ENCODE results near the gene HOXA1.
A peak's percentile ranks its signal among the peaks of the same experiment; 100 is the strongest.

Gene HOXA1

DNA sequence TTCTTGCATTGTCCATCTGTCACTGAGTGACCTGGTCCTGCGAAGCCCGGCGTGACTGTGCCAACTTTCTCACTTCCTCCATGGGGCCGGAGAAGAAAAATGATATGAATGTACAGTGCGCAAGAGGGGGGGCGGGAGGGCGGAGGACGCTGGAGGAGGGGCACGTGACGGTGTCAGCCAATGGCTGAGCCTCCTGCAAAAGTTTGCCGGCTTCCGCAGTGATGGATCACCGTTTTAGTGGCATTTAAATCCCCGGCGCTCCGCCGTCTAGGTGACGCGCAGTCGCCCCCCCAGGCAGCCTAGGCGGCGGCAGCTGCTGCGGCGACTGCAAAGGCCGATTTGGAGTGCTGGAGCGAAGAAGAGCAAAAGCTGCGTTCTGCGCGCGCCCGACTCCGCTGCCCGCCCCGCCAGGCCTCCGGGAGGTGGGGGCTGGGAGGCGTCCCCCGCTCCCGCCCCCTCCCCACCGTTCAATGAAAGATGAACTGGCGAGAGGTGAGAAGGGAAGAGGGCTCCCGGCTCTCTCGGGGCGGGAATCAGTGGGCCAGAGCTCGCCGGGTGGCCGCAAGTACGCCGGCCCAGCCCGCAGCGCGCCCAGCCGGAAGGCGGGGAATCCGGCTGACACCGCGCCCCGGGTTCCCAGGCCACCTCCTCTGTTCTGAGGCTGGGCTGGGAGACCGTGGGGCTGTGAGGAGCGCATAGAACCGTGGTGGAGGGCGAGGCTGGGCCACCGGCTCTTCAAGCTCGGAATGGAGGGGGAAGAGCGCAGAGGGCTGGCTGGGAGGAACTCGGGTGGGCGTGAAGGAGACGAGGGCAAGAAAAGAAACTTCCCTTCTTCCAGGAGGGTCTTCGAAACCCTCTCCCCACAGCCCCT, at the start of gene HOXA1:
Gene HOXA1, minus strand, starts transcription at position 104 of the 871 bp plus-strand sequence. Its CDS starts 88 bp downstream, at position 16.
- peak; percentile 78 to 81 for DNase-seq

DNA sequence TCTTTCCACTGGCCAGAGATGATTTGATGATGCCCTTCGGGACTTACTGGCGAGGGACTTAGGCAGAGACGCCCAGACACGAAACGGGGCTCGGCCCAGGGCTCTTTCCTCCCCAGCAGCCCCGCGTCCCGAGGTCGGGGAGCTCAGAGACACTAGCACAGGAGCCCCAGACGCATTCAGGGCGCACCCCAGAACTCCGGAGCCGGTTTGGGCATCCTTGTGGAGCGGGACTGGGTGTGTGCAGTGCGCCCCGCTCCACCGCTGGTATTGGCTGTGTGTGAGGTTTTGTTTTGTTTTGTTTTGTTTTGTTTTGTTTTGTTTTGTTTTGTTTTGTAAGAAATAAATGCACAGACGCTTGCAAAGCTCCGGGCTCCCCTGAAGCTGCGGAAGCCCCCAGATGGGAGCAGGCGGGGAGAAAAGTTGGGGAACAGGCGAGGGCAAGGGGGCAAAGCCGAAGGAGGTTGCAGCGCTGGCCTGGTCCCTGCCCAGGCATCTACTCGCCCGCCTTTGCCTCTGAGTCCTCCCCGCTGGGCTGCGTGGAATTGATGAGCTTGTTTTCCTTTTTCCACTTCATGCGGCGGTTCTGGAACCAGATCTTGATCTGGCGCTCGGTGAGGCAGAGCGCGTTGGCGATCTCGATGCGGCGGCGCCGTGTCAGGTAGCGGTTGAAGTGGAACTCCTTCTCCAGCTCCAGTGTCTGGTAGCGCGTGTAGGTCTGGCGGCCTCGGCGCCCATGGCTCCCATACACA, 49.5 kb upstream of the HOXA1 start:
- no peak for DNase-seq

DNA sequence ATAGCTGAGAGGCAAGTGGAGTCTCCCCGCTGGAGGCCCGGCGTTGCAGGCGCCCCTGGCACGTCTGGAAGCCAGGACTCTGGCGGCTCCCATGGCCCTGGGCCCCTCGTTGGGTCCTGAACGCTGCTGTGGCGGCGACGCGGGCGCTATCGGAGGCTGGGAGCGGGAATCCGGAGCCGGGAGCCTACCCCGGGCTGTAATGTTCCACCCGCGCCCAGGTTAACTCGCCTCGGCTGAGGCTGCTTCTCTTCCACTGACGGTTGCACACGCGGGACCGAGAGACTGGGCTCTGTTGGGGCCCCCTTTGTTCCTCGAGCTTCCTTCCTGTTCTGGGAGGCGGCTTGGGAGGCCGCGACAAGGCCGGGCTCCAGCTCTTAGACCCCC, 49.0 kb upstream of the HOXA1 start:
- DNase-seq, result no peak

DNA sequence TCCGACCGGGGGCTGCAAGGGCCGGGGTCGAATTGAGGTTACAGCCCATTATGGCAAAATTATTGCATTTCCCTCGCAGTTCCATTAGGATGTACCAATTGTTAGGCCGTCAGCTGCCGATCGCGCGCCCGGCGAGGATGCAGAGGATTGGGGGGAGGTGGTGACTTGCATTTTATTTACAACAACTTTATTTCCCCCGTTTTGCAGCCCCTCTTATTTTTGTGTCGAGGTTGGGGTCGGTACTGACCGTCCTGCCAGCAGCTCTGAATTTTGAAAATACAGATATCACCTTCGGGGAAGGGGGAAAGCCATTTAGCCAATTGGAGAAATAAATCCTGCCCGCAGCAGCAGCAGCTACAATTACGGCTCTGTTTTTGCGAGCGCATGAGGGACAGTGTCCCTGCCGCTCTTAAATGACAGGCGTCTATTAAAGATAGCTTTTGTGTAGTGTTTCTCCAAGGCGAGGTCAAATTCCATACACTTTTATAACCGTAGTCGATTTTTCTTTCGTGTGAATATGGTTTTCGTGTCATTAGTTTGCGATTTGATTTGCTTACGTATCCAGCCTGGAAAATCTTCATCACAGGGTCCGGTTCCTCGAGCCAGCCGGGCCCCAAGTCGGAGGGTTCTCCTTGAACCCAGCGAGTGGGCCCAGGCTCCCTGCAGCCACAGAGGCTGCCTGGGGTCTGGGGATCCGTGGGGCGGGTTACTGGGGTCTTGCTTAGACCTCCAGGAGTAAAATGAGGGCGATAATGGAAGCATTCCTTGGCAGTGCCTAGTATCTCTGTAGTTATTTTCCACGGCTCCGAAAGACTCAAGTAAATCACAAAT, 48.4 kb upstream of the HOXA1 start:
- DNase-seq, result no peak

DNA sequence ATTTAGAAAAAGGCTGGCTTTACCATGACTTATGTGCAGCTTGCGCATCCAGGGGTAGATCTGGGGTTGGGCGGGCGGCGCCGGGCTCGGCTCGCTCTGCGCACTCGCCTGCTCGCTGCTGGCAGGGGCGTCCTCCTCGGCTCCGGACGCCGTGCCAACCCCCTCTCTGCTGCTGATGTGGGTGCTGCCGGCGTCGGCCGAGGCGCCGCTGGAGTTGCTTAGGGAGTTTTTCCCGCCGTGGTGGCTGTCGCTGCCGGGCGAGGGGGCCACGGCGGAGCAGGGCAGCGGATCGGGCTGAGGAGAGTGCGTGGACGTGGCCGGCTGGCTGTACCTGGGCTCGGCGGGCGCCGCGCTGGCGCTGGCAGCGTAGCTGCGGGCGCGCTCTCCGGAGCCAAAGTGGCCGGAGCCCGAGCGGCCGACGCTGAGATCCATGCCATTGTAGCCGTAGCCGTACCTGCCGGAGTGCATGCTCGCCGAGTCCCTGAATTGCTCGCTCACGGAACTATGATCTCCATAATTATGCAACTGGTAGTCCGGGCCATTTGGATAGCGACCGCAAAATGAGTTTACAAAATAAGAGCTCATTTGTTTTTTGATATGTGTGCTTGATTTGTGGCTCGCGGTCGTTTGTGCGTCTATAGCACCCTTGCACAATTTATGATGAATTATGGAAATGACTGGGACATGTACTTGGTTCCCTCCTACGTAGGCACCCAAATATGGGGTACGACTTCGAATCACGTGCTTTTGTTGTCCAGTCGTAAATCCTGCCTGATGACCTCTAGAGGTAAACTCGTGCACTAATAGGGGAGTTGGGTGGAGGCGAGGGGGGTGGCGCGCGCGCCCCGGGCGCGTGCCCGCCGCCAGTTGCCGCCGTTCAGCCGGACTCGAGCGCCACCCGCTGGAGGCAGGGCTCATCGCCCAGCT, 47.5 kb upstream of the HOXA1 start, which contains the start of gene HOXA5:
Gene HOXA5, minus strand, starts transcription at position 659 of the 927 bp plus-strand sequence. Its CDS starts 74 bp downstream, at position 585.
- DNase-seq, result peak; percentile 11 to 44

DNA sequence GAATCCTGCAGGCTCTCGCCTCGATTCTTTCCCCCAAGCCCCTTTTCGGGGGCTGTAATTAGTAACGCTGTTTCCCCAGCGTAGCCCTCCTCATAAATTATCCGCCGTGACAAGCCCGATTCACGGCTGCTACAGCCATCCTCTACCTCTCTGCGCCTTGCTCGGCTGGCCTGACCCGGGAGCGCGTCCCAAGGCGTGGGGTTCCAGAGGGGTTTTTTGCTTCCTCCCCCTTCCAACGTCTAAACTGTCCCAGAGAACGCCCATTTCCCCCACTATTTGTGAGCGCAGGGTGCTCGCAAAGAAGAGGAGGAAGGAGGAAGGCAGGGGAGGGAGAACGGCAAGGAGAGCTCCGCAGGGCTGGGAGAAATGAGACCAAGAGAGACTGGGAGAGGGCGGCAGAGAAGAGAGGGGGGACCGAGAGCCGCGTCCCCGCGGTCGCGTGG, 46.8 kb upstream of the HOXA1 start:
- DNase-seq, result no peak

DNA sequence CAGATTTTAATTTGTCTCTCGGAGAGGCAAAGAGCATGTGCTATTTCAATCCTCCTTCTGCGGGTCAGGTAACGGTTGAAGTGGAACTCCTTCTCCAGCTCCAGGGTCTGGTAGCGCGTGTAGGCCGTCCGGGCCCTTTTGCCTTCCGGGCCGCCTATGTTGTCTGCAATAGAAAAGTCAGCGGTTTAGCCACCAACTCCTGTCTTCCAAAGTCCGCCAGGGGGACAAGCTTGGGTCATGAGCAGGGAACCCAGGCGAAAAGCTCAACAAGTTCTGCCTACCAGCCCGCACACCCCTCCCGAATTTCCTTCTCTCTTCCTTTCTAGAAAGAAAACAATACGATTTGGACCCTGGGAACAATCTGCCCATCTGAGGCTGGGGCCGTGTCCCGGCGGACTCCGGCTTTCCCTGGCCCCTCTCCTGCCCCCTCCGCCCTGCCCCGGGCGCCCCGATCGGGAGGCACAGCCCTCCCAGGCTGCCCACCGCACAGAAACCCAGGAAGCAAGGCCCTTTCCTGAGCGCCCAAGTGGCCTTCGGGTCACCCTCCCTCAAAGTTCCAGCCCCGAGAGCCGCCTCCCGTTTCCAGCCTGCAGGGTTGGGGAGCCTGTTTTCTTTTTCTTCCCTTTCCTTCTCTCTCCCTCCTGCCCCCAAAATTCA, 46.3 kb upstream of the HOXA1 start:
- DNase-seq, result no peak

DNA sequence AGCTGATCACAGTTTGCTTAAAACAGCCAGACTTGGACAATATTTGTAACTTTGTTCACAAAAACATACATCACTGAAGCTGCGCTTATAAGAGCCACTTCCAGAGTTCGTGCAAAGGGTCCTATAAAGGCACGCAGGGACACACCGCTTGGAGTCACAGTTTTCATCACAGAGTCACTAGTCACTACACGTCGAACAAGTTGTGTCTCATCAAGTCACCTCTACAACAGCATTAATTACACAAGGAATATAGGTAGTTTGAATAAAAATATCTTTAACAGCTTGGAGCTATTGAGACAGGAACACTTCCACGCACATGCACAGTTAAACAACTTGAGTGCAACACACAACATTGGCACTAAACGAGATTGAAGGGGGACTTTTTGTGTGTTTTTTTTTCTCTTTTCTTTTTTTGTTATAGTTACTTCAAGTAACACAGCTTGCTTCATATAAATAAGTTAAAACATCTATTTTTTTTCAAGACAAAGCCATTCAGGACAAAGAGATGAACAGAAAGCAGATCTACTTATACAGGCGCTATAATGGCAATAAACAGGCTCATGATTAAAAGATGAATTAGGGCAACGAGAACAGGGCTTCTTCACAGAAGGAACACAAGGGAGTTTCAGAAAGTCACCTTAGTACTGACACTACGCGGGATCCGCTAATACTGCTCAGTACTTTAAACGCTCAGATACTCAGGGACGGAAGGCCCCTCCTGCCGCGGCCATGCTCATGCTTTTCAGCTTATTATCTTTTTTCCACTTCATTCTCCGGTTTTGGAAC, 45.5 kb upstream of the HOXA1 start:
- no peak for DNase-seq

DNA sequence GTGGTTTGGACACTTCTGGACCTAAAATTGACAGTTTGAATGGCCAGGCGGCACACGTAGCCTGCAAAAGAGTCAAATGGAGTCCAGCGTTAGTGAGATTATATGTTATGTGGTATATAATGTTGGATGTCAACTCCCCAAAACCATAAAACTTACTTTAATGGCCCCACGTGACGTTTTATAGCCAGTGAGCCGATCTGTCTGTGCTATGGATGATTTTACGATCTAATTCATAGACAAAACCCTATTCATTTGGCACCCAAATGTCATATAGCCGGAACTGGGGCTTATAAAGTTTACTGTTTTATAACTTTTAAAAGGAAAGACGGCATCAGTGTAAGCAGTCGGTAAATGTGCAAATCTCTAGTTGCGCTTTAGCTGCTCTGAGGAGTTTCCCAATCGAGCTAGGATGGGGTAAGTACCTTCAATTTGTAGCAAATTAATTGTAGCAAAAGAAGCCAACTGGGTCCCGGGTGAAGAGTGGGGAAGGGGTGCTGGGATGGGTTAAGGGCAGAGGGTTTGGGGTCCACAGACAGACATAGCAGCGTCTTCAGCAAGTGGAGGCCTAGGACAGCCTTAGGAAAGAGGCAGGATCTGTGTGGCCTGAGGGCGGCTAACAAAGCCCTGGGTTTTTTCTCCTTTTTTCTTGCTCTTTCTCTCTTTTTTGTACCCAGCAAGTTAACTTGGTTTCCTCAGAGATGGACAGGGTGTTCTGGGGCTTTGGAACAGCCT, 44.5 kb upstream of the HOXA1 start:
- no peak for DNase-seq

DNA sequence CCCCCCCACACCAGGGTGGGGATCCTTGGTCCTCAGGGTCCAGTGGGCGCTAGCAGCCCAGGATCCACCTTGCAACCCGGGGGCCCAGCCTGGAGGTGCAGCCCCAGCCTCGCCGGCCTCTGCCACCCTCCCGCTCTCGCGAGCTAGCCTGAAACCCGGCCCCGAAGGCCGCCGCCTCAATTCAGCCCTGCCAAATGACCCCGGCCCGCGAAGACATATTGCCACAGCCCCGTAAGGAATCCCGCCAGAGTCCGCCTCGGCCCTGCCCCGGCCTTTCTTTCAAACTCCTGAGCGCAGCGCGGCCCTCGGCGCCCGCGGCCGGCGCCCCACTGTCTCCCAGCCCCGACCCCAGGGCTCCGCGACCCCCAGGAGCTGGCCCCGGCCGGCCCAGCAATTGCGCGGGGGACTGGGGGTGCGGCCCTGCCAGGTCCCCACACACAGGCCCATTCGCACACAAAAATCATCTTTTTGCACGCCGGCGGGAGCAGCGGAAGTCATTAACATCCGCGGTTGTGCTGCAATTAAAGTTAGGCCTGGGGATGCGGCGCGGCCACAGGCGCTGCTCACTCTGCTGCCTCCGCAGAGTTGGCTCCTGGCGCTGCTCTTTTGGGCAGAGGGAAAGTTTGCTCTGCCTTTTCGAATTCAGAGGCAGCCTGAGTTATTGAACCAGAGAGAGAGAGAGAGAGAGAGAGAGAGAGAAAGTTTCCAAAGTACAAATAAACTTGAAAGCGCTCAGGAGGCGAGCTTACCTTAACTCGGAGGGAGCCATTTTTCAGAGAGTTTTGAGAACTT, 43.7 kb upstream of the HOXA1 start:
- no peak for DNase-seq

DNA sequence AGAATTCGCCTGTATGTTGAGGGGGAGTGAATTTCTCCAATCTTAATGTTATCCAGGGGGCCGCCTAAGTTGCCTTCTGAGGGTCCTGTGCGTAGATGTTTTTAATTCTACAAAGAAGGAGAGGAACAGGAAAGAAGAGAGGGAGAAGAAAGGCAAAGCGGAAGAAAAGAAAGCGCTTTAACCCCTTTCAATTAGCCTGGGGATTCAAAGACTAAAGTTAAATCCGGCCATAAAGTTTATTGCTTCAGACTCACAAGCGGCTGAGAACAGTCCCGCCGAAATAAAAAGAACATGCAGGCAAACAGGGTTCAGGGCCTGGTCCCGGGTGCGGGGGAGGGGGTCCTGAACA, 43.2 kb upstream of the HOXA1 start:
- DNase-seq, result no peak

DNA sequence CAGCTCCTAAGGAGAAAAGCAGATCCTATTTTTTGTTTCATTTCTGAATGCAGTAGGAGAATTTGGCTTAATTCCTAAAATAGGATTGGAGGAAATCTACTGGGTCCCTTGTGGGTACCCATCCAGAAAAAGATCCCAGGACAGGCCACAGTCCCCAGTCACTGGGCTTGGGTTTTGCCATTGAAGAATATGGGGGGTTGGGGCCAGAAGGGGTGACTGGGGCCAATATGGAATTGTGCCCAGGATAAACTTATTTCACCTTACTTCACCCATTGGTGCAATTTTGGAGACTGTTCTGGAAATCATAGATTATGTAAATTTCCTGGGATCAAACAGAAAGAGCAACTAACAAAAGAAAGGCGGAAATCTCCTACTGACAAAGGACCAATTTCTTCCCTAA, 42.7 kb upstream of the HOXA1 start:
- DNase-seq, result no peak

DNA sequence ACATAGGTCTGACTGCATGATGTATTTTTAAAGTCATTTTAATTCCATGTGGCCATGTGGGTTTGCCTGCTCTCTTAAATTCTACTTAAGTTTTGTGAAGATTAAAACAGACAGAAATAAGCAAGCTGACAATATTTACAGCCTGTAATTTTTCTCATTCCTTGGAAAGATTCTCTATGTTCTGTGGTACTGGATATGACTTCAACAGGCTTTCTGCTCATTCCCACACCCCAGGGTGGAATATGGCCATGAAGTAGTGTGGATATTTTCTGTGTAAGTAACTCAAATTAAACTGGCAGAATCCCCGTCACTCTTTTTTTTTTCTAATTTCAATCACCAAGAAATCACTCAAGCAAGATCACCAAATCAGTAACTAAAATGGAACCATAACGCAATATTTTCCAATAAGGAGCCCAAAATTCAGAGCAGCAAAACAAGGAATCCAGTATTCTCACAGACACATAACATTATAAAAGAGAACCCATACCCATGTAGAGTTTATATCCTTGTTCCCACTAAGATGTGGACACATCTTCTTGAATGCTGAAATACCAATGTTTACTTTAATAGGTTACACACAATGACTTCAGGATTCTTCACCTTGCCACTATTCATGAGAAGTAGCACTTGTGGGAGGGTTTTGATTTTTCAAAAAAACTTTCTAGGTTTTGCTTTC, 42.0 kb upstream of the HOXA1 start:
- DNase-seq, result no peak

DNA sequence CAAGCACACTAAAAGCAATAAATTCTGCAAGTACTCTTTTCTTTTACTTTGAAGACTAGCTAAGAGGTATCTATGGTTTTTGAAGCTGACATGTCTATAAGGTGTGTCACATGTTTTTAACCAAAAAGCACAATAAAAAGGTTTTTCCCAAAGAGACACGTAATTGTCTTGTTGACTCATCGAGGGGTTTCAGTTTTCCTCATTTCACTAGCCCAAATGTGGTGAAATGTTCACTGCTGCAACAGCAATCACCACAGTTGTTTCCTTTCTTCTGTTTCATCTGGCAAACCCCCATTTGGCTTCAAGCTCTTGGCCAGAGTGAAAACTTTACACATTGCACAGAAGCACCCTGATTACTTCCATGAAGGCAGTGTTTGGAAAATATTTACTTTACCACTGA, 38.6 kb upstream of the HOXA1 start:
- DNase-seq, result no peak

DNA sequence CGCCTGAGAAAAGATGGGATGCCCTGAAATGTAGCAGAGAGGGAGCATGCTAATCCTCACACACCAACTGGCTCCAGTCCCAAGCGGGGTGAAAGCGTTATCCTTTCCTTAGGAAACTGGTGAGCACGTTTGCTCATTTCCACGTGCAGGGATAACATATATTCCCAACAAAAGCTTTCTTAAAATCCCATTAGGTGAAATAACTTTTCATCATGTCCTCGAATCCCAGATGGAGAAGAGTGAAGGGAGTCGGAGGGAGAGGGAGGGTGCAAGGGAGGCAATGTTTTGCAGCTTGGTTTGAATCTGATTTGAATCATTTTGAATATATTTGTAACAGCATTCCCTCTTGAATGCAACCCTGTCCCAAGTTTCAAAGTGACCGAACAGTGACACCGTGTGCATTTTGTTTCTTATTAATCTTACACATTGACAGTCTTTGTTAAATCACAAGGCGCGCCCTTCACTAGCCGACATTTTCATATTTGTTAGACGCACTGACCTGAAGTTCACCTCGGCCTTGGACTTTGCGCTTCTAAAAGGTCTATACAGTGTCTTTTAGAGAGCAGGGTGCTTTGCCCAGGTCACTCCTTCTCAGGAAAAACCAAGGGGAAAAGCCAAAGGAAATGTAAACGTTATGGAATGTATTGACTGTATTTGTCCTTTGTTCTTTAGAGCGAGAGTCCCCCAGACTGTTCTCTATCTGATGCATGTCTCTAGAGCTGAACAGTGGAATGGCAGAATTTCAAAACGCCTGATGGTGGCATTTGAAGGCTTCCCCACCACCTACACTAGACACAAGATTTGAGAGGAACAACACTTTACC, 37.8 kb upstream of the HOXA1 start:
- DNase-seq, result no peak

DNA sequence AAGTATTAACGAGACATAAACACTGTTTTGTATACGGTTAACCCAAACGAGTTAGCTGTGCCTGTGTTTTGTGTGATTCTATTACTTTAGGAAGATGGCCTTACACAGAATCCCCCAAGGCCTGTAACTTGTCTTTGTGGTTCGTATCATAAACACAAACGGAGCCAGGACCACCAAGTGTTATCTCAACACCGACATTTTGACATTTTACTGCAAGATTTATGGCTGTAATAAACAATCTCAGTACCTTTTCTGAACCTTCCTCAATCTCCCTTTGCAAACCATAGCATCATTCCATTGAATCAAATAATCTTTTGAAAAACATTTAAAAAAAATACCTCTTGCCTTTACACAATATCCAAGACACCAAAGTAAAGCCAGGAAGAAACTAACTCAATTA, 37.2 kb upstream of the HOXA1 start:
- DNase-seq, result no peak

DNA sequence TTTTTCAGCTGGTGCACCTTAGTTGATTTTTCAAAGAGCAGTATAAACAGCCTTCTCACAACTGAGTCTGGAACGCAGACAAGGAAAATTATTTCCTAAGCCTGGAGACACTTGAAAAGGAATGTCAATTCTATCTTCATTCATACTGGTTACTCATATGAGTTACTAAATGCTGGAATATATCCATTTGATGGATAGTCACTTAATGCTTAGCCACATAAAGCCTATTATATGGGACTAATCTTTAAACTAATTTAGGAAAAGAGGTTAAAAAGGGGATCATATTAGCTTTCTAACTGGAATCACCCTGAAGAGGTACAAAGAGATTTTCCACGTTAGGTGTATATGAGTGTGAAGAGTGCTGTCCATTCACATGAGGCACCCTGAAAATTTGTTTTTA, 36.4 kb upstream of the HOXA1 start:
- DNase-seq, result no peak

DNA sequence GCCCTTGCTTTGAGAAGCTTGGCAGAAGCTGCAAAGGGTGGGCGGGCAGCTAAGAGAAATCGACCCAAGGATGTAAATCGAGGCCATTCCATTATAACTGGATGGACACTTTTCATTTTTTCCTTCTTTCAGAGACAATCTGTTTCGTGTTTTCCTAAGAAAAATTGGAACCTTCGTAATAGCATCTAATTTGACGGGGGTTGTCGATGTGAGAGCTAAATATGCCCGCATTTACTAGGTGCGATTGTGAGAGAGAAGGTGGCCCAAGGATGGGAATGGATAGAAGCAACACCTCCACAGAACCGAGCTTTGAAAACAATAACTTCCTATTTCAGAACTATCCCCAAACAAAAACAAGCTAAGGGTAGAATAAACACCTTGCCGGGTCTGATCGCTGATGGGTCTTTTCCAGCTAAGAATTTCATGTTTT, 35.6 kb upstream of the HOXA1 start:
- no peak for DNase-seq
